Measurements from ENCODE around the gene CEP97. TPM values are rescaled to one million over a fixed set of nuclear protein-coding genes. Genes with fewer than 3 reads are reported as not detected.

Gene CEP97
- total and polyA plus RNA-seq, 9 of the 15 experiments (the other 6 are each of a cell fraction or from before 2014, with no cell fraction given): 2.0 to 10.1 (median 4.3) TPM

- TF ChIP-seq PKNOX1 (IDR thresholded peaks at IDR 0.05) (peak; percentile 41; the same call in 1 of the 2 replicates), TAF15 (IDR thresholded peaks at IDR 0.05; ENCODE audit: low read depth, low read length) (no peak), FOSL1 (tag; conservative IDR thresholded peaks at IDR 0.05) (peak; percentile 50; the same call in 1 of the 2 replicates), ETV5 (CRISPR knock-in tag; IDR thresholded peaks at IDR 0.05; ENCODE audit: low read depth) (no peak), ARID1B (IDR thresholded peaks at IDR 0.05) (0 out of 2 replicates have a peak, but pooled peaks have one; percentile 19), ZBTB43 (CRISPR knock-in tag; IDR thresholded peaks at IDR 0.05) (no peak), MIER1 (IDR thresholded peaks at IDR 0.05; ENCODE audit: low read depth) (no peak), HOMEZ (CRISPR knock-in tag; IDR thresholded peaks at IDR 0.05) (no peak), RREB1 (CRISPR knock-in tag; IDR thresholded peaks at IDR 0.05) (no peak), ZNF445 (CRISPR knock-in tag; IDR thresholded peaks at IDR 0.05; ENCODE audit: low read depth) (no peak), GABPB2 (CRISPR knock-in tag; conservative IDR thresholded peaks at IDR 0.05) (no peak), GTF2F1 (IDR thresholded peaks at IDR 0.05; ENCODE audit: low read depth, low read length) (no peak), DIDO1 (tag; IDR thresholded peaks at IDR 0.05; ENCODE audit: low read depth) (no peak), POLR2AphosphoS2 (IDR thresholded peaks at IDR 0.05; ENCODE audit: low read length) (no peak), ZNF408 (CRISPR knock-in tag; IDR thresholded peaks at IDR 0.05; ENCODE audit: low read depth) (no peak), ZNF24 (IDR thresholded peaks at IDR 0.05) (no peak), CCNT2 (IDR thresholded peaks at IDR 0.05; ENCODE audit: borderline replicate concordance, extremely low read depth, insufficient read length, low read depth, low read length) (no peak), ZNF583 (CRISPR knock-in tag; IDR thresholded peaks at IDR 0.05) (no peak), PHB2 (IDR thresholded peaks at IDR 0.05; ENCODE audit: low read depth) (no peak)
Observed at GRCh38 chr3:101703169-101703568, 21.2 kb upstream of the CEP97 start (continued).

Data from K562 (cell line).